Measurements from ENCODE around the gene CCL18. TPM values are rescaled to one million over a fixed set of nuclear protein-coding genes. Genes with fewer than 3 reads are reported as not detected.
"Not testable (repeated sequence)": the region's sequence is repeated elsewhere in the genome, so short reads cannot be mapped to it uniquely, and the experiment has no call there.

Gene CCL18
- total RNA-seq, 1 experiment from 2014 or later, result not detected

- not testable (repeated sequence) for DNase-seq (ENCODE audit: low read depth)
Observed at GRCh38 chr17:36103401-36103975, 39.4 kb downstream of the CCL18 start, which contains the start of gene CCL4. Gene CCL4 (plus strand): TSS chr17:36103827. CDS start chr17:36103906, 79 bp downstream.

- not testable (repeated sequence) for DNase-seq (ENCODE audit: low read depth)
Observed at GRCh38 chr17:36104246-36104645, 40.2 kb downstream of the CCL18 start.

- no peak for DNase-seq (ENCODE audit: low read depth)
Observed at GRCh38 chr17:36104701-36105181, 40.7 kb downstream of the CCL18 start.

- DNase-seq (ENCODE audit: low read depth), result no peak
Observed at GRCh38 chr17:36105781-36106492, 41.9 kb downstream of the CCL18 start.

GRCh38 chr17:36106493-36106835 is 42.4 kb downstream of the CCL18 start:
- no peak for DNase-seq (ENCODE audit: low read depth)

- DNase-seq (ENCODE audit: low read depth), result no peak
Observed at GRCh38 chr17:36107660-36108059, 43.6 kb downstream of the CCL18 start.

GRCh38 chr17:36108265-36108664 is 44.2 kb downstream of the CCL18 start:
- DNase-seq (ENCODE audit: low read depth), result not testable (repeated sequence)

- no peak for DNase-seq (ENCODE audit: low read depth)
Observed at GRCh38 chr17:36111068-36111490, 47.0 kb downstream of the CCL18 start.

GRCh38 chr17:36112572-36112971 is 48.5 kb downstream of the CCL18 start:
- no peak for DNase-seq (ENCODE audit: low read depth)

GRCh38 chr17:36113131-36113530 is 49.1 kb downstream of the CCL18 start:
- DNase-seq (ENCODE audit: low read depth), result not testable (repeated sequence)

- DNase-seq (ENCODE audit: low read depth), result peak; percentile 9
Observed at GRCh38 chr17:36114971-36115648, 51.0 kb downstream of the CCL18 start.

GRCh38 chr17:36115649-36115977 is 51.5 kb downstream of the CCL18 start:
- not testable (repeated sequence) for DNase-seq (ENCODE audit: low read depth)

- no peak for DNase-seq (ENCODE audit: low read depth)
Observed at GRCh38 chr17:36117505-36118382, 53.7 kb downstream of the CCL18 start.

GRCh38 chr17:36118477-36119353 is 54.6 kb downstream of the CCL18 start:
- DNase-seq (ENCODE audit: low read depth), result no peak

- DNase-seq (ENCODE audit: low read depth), result no peak
Observed at GRCh38 chr17:36120221-36120620, 56.1 kb downstream of the CCL18 start.

- not testable (repeated sequence) for DNase-seq (ENCODE audit: low read depth)
Observed at GRCh38 chr17:36121099-36121498, 57.0 kb downstream of the CCL18 start.

Other genes with a start within 250 kb of the CCL18 start
- not detected in 2 replicates for gene HEATR9, start 195.4 kb upstream of the CCL18 start, total RNA-seq (2014; rRNA removed; shearing (Covaris generic))
- 2.7 and 4.0 TPM in 2 replicates for gene CCL5, start 183.9 kb upstream of the CCL18 start, total RNA-seq (2014; rRNA removed; shearing (Covaris generic))
- 0.96 and 2.4 TPM in 2 replicates for gene RDM1, start 133.5 kb upstream of the CCL18 start, total RNA-seq (2014; rRNA removed; shearing (Covaris generic))
- not detected in 2 replicates for gene LYZL6, start 120.6 kb upstream of the CCL18 start, total RNA-seq (2014; rRNA removed; shearing (Covaris generic))
- not detected in 2 replicates for gene CCL16, start 82.8 kb upstream of the CCL18 start, total RNA-seq (2014; rRNA removed; shearing (Covaris generic))
- not detected in 2 replicates for gene CCL14, start 77.5 kb upstream of the CCL18 start, total RNA-seq (2014; rRNA removed; shearing (Covaris generic))
- gene CCL15, start 62.7 kb upstream of the CCL18 start, total RNA-seq (2014; rRNA removed; shearing (Covaris generic)), result not detected in 2 replicates
- not detected in 2 replicates for gene CCL23, start 46.3 kb upstream of the CCL18 start, total RNA-seq (2014; rRNA removed; shearing (Covaris generic))
- gene CCL3, start 25.9 kb downstream of the CCL18 start, total RNA-seq (2014; rRNA removed; shearing (Covaris generic)), result 0.96 TPM in 1 of 2 replicates, not detected in the other
- gene CCL4, start 39.6 kb downstream of the CCL18 start, total RNA-seq (2014; rRNA removed; shearing (Covaris generic)), result not detected in 2 replicates
- gene TBC1D3B, start 112.4 kb downstream of the CCL18 start, total RNA-seq (2014; rRNA removed; shearing (Covaris generic)), result 1.1 TPM in 1 of 2 replicates, not detected in the other
- gene CCL3L1, start 132.5 kb downstream of the CCL18 start, total RNA-seq (2014; rRNA removed; shearing (Covaris generic)), result 0.60 TPM in 1 of 2 replicates, not detected in the other
- gene CCL4L2, start 146.8 kb downstream of the CCL18 start, total RNA-seq (2014; rRNA removed; shearing (Covaris generic)), result not detected in 2 replicates
- gene TBC1D3I, start 200.3 kb downstream of the CCL18 start, total RNA-seq (2014; rRNA removed; shearing (Covaris generic)), result 0.29 TPM in 1 of 2 replicates, not detected in the other